GM12874 (cell line): Measurements from ENCODE around the gene CIAO2A.

ENCODE experiments used
- CTCF ChIP-seq: IDR thresholded peaks from 2 replicates; pipeline ENCODE4 v1.5.1; 2011; ENCODE audit warnings: low read depth, mild to moderate bottlenecking, control low read depth, low read length, moderate library complexity; ENCODE audit not compliant: insufficient read depth

Gene CIAO2A

GRCh38 chr15:64024172-64025050, 69.2 kb downstream of the CIAO2A start:
- no peak for TF ChIP-seq CTCF

GRCh38 chr15:64023220-64023619, 70.4 kb downstream of the CIAO2A start:
- no peak for TF ChIP-seq CTCF

- no peak for TF ChIP-seq CTCF
These were observed 71.1 kb downstream of the CIAO2A start for GRCh38 chr15:64022571-64022970.
